T-helper 2 cell (primary cell): ENCODE data around the gene TMCO1.
A peak's percentile ranks its signal among the peaks of the same experiment; 100 is the strongest.
"Not testable (repeated sequence)": the region's sequence is repeated elsewhere in the genome, so short reads cannot be mapped to it uniquely, and the experiment has no call there.

Experiments
- DNase-seq, 5 experiments: peaks; one replicate each; pipeline versions ENCODE4 v3.0.0 to v3.0.0-alpha.2; 2012 to 2022

TMCO1 gene

DNA sequence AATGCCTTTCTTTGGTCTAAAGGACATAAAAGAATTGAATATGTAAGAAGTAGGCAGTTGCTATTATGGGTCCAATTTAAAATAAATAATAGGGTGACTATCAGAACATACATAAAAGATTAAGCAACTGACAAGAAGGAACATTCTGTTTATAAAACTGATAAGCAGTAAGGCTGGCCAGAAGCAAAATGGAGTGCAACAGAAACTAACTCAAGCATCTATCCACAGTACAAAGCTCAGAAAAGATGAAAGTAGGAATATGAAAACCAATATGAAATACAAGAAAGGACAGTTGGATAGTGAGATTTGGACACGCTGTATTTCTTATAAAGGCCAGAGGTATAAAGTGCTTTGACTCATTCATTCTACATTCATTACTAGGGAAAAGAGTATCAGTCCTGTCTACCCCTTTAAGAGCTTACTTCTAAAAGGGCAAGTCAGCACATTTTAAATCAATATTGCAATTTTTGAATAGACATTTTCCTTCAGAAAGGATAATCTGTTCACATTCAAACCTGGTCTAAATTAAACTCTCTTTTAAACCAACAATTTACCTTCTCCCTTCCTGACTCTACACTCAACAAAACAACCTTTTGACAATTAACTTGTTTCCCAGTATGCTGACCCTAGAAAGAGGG lies 84.7 kb downstream of the TMCO1 start:
- DNase-seq = no peak

DNA sequence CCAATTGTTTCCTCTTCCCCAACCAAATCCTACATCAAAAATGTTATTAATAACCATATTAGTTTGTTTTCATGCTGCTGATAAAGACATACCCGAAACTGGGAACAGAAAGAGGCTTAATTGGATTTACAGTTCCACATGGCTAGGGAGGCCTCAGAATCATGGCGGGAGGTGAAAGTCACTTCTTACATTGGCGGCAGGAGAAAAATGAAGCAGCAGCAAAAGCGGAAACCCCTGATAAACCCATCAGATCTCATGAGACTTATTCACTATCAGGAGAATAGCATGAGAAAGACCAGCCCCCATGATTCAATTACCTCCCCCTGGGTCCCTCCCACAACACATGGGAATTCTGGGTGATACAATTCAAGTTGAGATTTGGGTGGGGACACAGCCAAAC lies 87.9 kb downstream of the TMCO1 start:
- not testable (repeated sequence) for DNase-seq

DNA sequence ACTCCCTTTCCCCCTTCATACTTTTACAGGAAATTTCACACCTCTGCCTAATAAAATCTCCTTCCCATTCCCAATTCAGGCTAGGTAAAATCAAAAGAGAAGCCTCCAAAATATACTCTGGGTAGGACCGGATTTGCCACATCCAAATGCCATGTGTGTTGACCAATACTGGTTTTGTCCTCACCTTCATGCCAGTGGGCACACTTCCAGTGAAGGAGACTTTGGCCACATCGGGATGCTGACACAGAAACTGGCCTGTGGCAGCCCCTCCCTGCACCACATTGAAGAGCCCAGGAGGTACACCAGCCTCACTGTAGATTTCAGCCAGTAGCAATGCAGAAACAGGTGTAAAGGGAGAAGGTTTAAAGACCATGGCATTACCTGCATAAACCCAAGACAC lies 88.4 kb downstream of the TMCO1 start:
- DNase-seq = no peak

DNA sequence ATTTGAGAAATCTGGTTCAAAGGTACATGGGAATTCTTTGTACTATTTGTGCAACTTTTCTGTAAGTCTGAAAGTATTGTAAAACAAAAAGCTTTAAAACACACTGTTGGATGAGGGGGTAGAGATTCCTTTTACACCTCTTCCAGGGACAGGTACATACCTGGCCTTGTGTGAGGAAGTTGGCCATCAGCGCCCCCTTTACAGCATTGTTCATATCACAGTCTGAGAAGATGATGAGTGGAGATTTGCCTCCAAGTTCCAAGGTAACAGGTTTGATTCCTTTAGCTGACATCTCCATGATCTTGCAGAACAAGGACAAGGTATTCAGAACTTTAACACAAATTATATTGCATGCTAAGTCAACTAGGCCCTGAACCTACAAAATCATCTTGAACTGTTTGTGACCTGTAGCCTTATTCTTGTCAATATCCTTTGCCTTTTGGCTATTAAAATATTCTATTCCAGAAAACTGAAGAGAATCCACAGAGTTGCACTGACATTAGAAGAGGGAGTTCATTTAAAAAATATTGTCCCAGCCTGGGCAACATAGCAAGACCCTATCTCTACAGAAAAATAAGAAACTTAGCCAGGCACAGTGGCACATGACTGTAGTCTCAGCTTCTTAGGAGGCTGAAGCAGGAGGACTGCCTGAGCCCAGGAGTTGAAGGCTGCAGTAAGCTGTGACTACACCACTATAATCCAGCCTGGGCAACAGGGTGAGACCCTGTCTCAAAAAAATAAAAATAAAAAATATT lies 89.2 kb downstream of the TMCO1 start:
- no peak for DNase-seq

DNA sequence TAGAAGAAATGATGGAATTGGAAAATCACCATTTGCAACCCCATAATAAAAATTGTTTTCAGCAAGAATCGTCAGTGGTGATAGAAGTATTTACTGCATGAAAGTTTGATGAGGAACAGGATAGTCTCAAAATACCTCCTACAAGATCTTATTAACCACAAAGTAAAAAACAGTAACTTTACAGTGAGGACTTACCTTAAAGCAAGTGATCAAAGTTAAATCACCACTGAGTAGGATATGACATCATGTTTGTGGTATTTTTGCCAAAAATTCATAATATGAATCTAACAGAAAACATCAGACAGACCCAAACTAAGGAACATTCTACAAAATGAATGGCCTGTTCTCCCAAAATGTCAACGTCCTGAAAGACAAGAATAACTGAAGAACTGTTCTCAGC lies 90.2 kb downstream of the TMCO1 start:
- peak in 1 of 5 experiments; percentile 27 for DNase-seq
